Neural progenitor cell (in vitro differentiated cells): Measurements from ENCODE around the gene HIPK2. TPM values are rescaled to one million over a fixed set of nuclear protein-coding genes. Genes with fewer than 3 reads are reported as not detected.

Source experiments
- DNase-seq: peaks from one replicate; pipeline ENCODE4 v3.0.0-alpha.2; 2016; ENCODE audit warnings: low spot score
- H2AFZ ChIP-seq: fragments of 200-600 bp; sonication (generic); replicated peaks from 2 replicates; pipeline ENCODE4 v1.6.1; 2016; ENCODE audit warnings: antibody characterized with exemption
- H3F3A ChIP-seq: fragments of 200-600 bp; sonication (generic); 2 replicates; pipeline ENCODE4 v1.6.1; 2016; ENCODE audit warnings: antibody characterized with exemption, low read depth
- H3K27ac ChIP-seq: fragments of 200-600 bp; sonication (generic); 2 replicates; pipeline ENCODE4 v1.5.1; 2016; ENCODE audit warnings: mild to moderate bottlenecking
- H3K27me3 ChIP-seq: fragments of 200-600 bp; sonication (generic); 2 replicates; pipeline ENCODE4 v1.6.1; 2016; ENCODE audit warnings: mild to moderate bottlenecking, moderate library complexity
- H3K36me3 ChIP-seq: fragments of 200-600 bp; sonication (generic); 2 replicates; pipeline ENCODE4 v1.5.1; 2016
- H3K4me1 ChIP-seq: fragments of 200-600 bp; sonication (generic); 2 replicates; pipeline ENCODE4 v1.6.1; 2016; ENCODE audit warnings: mixed run types
- H3K4me2 ChIP-seq: fragments of 200-600 bp; sonication (generic); 2 replicates; pipeline ENCODE4 v1.6.1; 2016
- H3K4me3 ChIP-seq: fragments of 200-600 bp; sonication (generic); 2 replicates; pipeline ENCODE4 v1.5.1; 2016
- H3K79me2 ChIP-seq: fragments of 200-600 bp; sonication (generic); 2 replicates; pipeline ENCODE4 v1.6.1; 2016; ENCODE audit warnings: low read depth
- H3K9ac ChIP-seq: fragments of 200-600 bp; sonication (generic); 2 replicates; pipeline ENCODE4 v1.6.1; 2016
- H3K9me3 ChIP-seq: fragments of 200-600 bp; sonication (generic); 2 replicates; pipeline ENCODE4 v1.5.1; 2016; ENCODE audit warnings: low read depth
- H4K20me1 ChIP-seq: fragments of 200-600 bp; sonication (generic); 2 replicates; pipeline ENCODE4 v1.6.1; 2016; ENCODE audit warnings: low read depth
- H3K27ac Mint-ChIP-seq: 3 replicates; pipeline ENCODE4 v1.8.0; 2021; ENCODE audit warnings: mixed read lengths
- H3K27me3 Mint-ChIP-seq: 2 replicates; pipeline ENCODE4 v1.8.0; 2022; ENCODE audit warnings: low read depth, mild to moderate bottlenecking, inconsistent platforms, moderate library complexity, mixed read lengths; ENCODE audit not compliant: insufficient read depth
- H3K36me3 Mint-ChIP-seq: 3 replicates; pipeline ENCODE4 v1.8.0; 2021; ENCODE audit warnings: mixed read lengths
- H3K4me1 Mint-ChIP-seq: 3 replicates; pipeline ENCODE4 v1.8.0; 2021; ENCODE audit warnings: mixed read lengths
- H3K4me3 Mint-ChIP-seq: 3 replicates; pipeline ENCODE4 v1.8.0; 2021; ENCODE audit warnings: mild to moderate bottlenecking, moderate library complexity, mixed read lengths
- H3K9me3 Mint-ChIP-seq: 3 replicates; pipeline ENCODE4 v1.8.0; 2020; ENCODE audit warnings: mixed read lengths
- CTCF ChIP-seq: fragments of 200-600 bp; sonication (generic); IDR thresholded peaks from 2 replicates; pipeline ENCODE4 v1.5.1; 2017; ENCODE audit warnings: antibody characterized with exemption, mild to moderate bottlenecking
- EZH2 ChIP-seq: fragments of 200-600 bp; sonication (generic); IDR thresholded peaks from 2 replicates; pipeline ENCODE4 v1.6.1; 2017; ENCODE audit warnings: antibody characterized with exemption, mild to moderate bottlenecking, moderate library complexity
- EZH2phosphoT487 ChIP-seq: fragments of 200-600 bp; sonication (generic); IDR thresholded peaks from 2 replicates; pipeline ENCODE4 v1.6.1; 2017; ENCODE audit warnings: antibody characterized with exemption
- total RNA-seq: library from RNA; depleted of rRNA; stranded (reverse); fragments of >200 nt; gene quantifications from 2 replicates; pipeline ENCODE4 v1.2.3, GENCODE V29; 2015; ENCODE audit warnings: low replicate concordance

The HIPK2 gene
- total RNA-seq, 1 donor from 2014 or later: 12.8 TPM

DNA sequence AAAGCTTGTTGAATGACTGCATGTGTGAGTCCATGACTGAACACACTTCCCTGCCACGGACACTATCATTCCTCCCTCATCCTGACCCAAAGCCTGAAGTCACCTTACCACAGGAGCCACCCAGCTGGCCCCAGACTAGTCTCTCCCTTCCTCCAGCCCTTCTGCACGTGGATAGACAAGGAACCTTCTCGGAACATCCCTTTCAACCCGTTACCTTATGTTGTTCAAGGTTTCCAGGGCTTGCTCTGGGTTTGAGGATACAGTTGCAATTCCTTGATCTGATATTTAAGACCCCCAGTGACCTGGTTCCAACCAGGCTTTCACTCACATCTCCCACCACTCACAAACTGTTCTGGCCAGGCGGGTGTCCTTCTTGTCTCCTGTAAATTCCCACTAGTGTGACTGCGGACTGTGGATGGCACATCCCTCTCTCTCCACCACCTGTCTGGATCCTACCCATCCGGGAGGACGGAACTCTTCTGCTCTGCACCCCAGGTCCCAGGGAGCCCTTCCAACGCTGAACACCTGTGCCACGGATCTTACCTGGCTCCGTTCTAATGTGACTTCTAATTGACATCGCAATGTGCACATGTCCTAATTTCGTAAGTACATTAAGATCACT, 62.5 kb downstream of the HIPK2 start:
- Histone ChIP-seq H4K20me1 (peaks cover 31% of the 10 kb centered on the region), H3K9me3 (no peaks in the 10 kb centered on the region), H3K27me3 (no peaks in the 10 kb centered on the region), H3K4me3 (no peak overlapping the region), H2AFZ (no peak overlapping the region), H3K79me2 (peaks cover 7% of the 10 kb centered on the region), H3K36me3 (no peaks in the 10 kb centered on the region), H3K27ac (no peak overlapping the region), H3F3A (peaks cover 19% of the 10 kb centered on the region), H3K4me2 (no peak overlapping the region), H3K4me1 (peaks cover 34% of the 10 kb centered on the region), H3K9ac (no peak overlapping the region)
- Mint-ChIP-seq H3K4me1 (peaks cover 28% of the 10 kb centered on the region), H3K36me3 (peaks cover 41% of the 10 kb centered on the region), H3K4me3 (no peak overlapping the region), H3K9me3 (no peaks in the 10 kb centered on the region), H3K27ac (no peak overlapping the region), H3K27me3 (no peaks in the 10 kb centered on the region)
- TF ChIP-seq EZH2 (no peak), CTCF (no peak), EZH2phosphoT487 (no peak)
- DNase-seq: no peak

- Histone ChIP-seq H3K9me3 (no peaks in the 10 kb centered on the region), H3K36me3 (no peaks in the 10 kb centered on the region), H3K4me3 (no peak overlapping the region), H3K4me2 (peak overlapping the region; percentile 45), H3K27ac (no peak overlapping the region), H3F3A (peaks cover 19% of the 10 kb centered on the region), H4K20me1 (peaks cover 34% of the 10 kb centered on the region), H3K9ac (no peak overlapping the region), H3K4me1 (peaks cover 34% of the 10 kb centered on the region), H3K79me2 (no peaks in the 10 kb centered on the region), H2AFZ (no peak overlapping the region), H3K27me3 (no peaks in the 10 kb centered on the region)
- peak; percentile 26 for DNase-seq
- peak overlapping the region; percentile 94 for H3K27ac Mint-ChIP-seq
- no peaks in the 10 kb centered on the region for H3K27me3 Mint-ChIP-seq
- peak overlapping the region; percentile 19 for H3K4me3 Mint-ChIP-seq
- TF ChIP-seq EZH2phosphoT487: no peak
- TF ChIP-seq EZH2: no peak
- TF ChIP-seq CTCF: no peak
- H3K4me1 Mint-ChIP-seq: peaks cover 28% of the 10 kb centered on the region
- H3K9me3 Mint-ChIP-seq: no peaks in the 10 kb centered on the region
- peaks cover 41% of the 10 kb centered on the region for H3K36me3 Mint-ChIP-seq
These were observed 63.5 kb downstream of the HIPK2 start for GRCh38 chr7:139714163-139714901.

- Histone ChIP-seq H2AFZ (no peak overlapping the region), H3K79me2 (no peaks in the 10 kb centered on the region), H3K4me1 (peaks cover 34% of the 10 kb centered on the region), H4K20me1 (peaks cover 36% of the 10 kb centered on the region), H3K4me3 (no peak overlapping the region), H3K36me3 (no peaks in the 10 kb centered on the region), H3K27me3 (no peaks in the 10 kb centered on the region), H3K9me3 (no peaks in the 10 kb centered on the region), H3K4me2 (peak overlapping the region; percentile 45), H3F3A (peaks cover 19% of the 10 kb centered on the region), H3K9ac (no peak overlapping the region), H3K27ac (no peak overlapping the region)
- TF ChIP-seq CTCF: no peak
- TF ChIP-seq EZH2phosphoT487: no peak
- no peak for TF ChIP-seq EZH2
- Mint-ChIP-seq H3K9me3 (no peaks in the 10 kb centered on the region), H3K4me1 (peaks cover 28% of the 10 kb centered on the region), H3K27me3 (no peaks in the 10 kb centered on the region), H3K27ac (peak overlapping the region; percentile 94), H3K4me3 (no peak overlapping the region), H3K36me3 (peaks cover 41% of the 10 kb centered on the region)
- DNase-seq: no peak
These were observed 64.2 kb downstream of the HIPK2 start for GRCh38 chr7:139713526-139714162.
